Rectal smooth muscle tissue (tissue), 1 donor: Measurements from ENCODE around the gene CCDC127.
"Not testable (repeated sequence)": the region's sequence is repeated elsewhere in the genome, so short reads cannot be mapped to it uniquely, and the experiment has no call there.

ENCODE experiments used
- H3K27ac ChIP-seq: one replicate; pipeline ENCODE4 v1.7.0; 2013; ENCODE audit warnings: low read depth, low read length, inconsistent platforms
- H3K27me3 ChIP-seq: one replicate; pipeline ENCODE4 v1.7.0; 2013; ENCODE audit warnings: low read length; ENCODE audit not compliant: control insufficient read depth, insufficient read depth
- H3K36me3 ChIP-seq: one replicate; pipeline ENCODE4 v1.7.0; 2013; ENCODE audit warnings: low read length; ENCODE audit not compliant: control insufficient read depth, insufficient read depth
- H3K4me1 ChIP-seq: one replicate; pipeline ENCODE4 v1.7.0; 2013; ENCODE audit warnings: low read length; ENCODE audit not compliant: control insufficient read depth, insufficient read depth
- H3K4me3 ChIP-seq: one replicate; pipeline ENCODE4 v1.7.0; 2013; ENCODE audit warnings: low read length
- H3K9ac ChIP-seq: one replicate; pipeline ENCODE4 v1.7.0; 2013; ENCODE audit warnings: low read length

The CCDC127 gene

GRCh38 chr5:197892-198489, 20.0 kb downstream of the CCDC127 start:
- no peaks in the 10 kb centered on the region for H3K27me3 ChIP-seq
- no peak overlapping the region for H3K9ac ChIP-seq
- H3K4me3 ChIP-seq = no peak overlapping the region
- H3K4me1 ChIP-seq = no peaks in the 10 kb centered on the region
- H3K36me3 ChIP-seq = no peaks in the 10 kb centered on the region
- no peak overlapping the region for H3K27ac ChIP-seq

GRCh38 chr5:197031-197430, 20.9 kb downstream of the CCDC127 start:
- not testable (repeated sequence) for H3K4me1 ChIP-seq

GRCh38 chr5:196350-196749, 21.6 kb downstream of the CCDC127 start:
- Histone ChIP-seq H3K36me3 (no peaks in the 10 kb centered on the region), H3K27me3 (peaks cover 7% of the 10 kb centered on the region), H3K4me3 (no peak overlapping the region), H3K9ac (no peak overlapping the region), H3K27ac (no peak overlapping the region), H3K4me1 (no peaks in the 10 kb centered on the region)

More at GRCh38 chr5:197031-197430, 20.9 kb downstream of the CCDC127 start:
- H3K4me3 ChIP-seq, H3K9ac ChIP-seq, H3K27me3 ChIP-seq, H3K36me3 ChIP-seq, H3K27ac ChIP-seq: not testable (repeated sequence)

GRCh38 chr5:195401-196160, 22.4 kb downstream of the CCDC127 start:
- Histone ChIP-seq H3K4me1 (peaks cover 3% of the 10 kb centered on the region), H3K27ac (no peak overlapping the region), H3K36me3 (no peaks in the 10 kb centered on the region), H3K27me3 (peaks cover 8% of the 10 kb centered on the region), H3K4me3 (no peak overlapping the region), H3K9ac (no peak overlapping the region)

GRCh38 chr5:194603-195209, 23.2 kb downstream of the CCDC127 start:
- Histone ChIP-seq H3K4me1 (peaks cover 5% of the 10 kb centered on the region), H3K4me3 (no peak overlapping the region), H3K27ac (no peak overlapping the region), H3K27me3 (peaks cover 8% of the 10 kb centered on the region), H3K9ac (no peak overlapping the region), H3K36me3 (no peaks in the 10 kb centered on the region)

GRCh38 chr5:194102-194501, 23.9 kb downstream of the CCDC127 start:
- Histone ChIP-seq H3K4me3 (no peak overlapping the region), H3K36me3 (no peaks in the 10 kb centered on the region), H3K4me1 (peaks cover 5% of the 10 kb centered on the region), H3K27me3 (peaks cover 8% of the 10 kb centered on the region), H3K9ac (no peak overlapping the region), H3K27ac (no peak overlapping the region)

- Histone ChIP-seq H3K4me1 (peaks cover 7% of the 10 kb centered on the region), H3K9ac (no peak overlapping the region), H3K27me3 (peaks cover 8% of the 10 kb centered on the region), H3K4me3 (no peak overlapping the region), H3K27ac (no peak overlapping the region), H3K36me3 (no peaks in the 10 kb centered on the region)
Measured at GRCh38 chr5:192970-193831, 24.8 kb downstream of the CCDC127 start.

- H3K9ac ChIP-seq = no peak overlapping the region
- peaks cover 9% of the 10 kb centered on the region for H3K4me1 ChIP-seq
- H3K27ac ChIP-seq = no peak overlapping the region
- H3K36me3 ChIP-seq = no peaks in the 10 kb centered on the region
- H3K27me3 ChIP-seq = peaks cover 8% of the 10 kb centered on the region
- H3K4me3 ChIP-seq = no peak overlapping the region
Measured at GRCh38 chr5:192691-192969, 25.3 kb downstream of the CCDC127 start.

GRCh38 chr5:191949-192690, 25.8 kb downstream of the CCDC127 start:
- no peak overlapping the region for H3K27ac ChIP-seq
- no peak overlapping the region for H3K9ac ChIP-seq
- no peaks in the 10 kb centered on the region for H3K36me3 ChIP-seq
- peaks cover 8% of the 10 kb centered on the region for H3K27me3 ChIP-seq
- H3K4me1 ChIP-seq = peaks cover 9% of the 10 kb centered on the region
- H3K4me3 ChIP-seq = no peak overlapping the region

- H3K27ac ChIP-seq = peak within 1 kb of the TSS; percentile 27
- peaks cover 9% of the 10 kb centered on the region for H3K4me1 ChIP-seq
- peak within 1 kb of the TSS; percentile 25 for H3K4me3 ChIP-seq
- H3K36me3 ChIP-seq = no peaks in the 10 kb centered on the region
- peaks cover 8% of the 10 kb centered on the region for H3K27me3 ChIP-seq
- no peak within 1 kb of the TSS for H3K9ac ChIP-seq
Measured at GRCh38 chr5:191036-191948, 26.7 kb downstream of the CCDC127 start, which contains the start of gene LRRC14B. TSS of gene LRRC14B (plus strand) at chr5:191495. CDS start at chr5:191539, 44 bp downstream.

- Histone ChIP-seq H3K4me3 (no peak overlapping the region), H3K9ac (no peak overlapping the region), H3K36me3 (no peaks in the 10 kb centered on the region), H3K4me1 (peaks cover 9% of the 10 kb centered on the region), H3K27ac (peak overlapping the region; percentile 27), H3K27me3 (peaks cover 8% of the 10 kb centered on the region)
Measured at GRCh38 chr5:190366-191035, 27.5 kb downstream of the CCDC127 start.
